ENCODE data around the gene C19orf85. TPM values are rescaled to one million over a fixed set of nuclear protein-coding genes. Genes with fewer than 3 reads are reported as not detected.

The C19orf85 gene
- total RNA-seq, 4 donors from 2014 or later: not detected

DNA sequence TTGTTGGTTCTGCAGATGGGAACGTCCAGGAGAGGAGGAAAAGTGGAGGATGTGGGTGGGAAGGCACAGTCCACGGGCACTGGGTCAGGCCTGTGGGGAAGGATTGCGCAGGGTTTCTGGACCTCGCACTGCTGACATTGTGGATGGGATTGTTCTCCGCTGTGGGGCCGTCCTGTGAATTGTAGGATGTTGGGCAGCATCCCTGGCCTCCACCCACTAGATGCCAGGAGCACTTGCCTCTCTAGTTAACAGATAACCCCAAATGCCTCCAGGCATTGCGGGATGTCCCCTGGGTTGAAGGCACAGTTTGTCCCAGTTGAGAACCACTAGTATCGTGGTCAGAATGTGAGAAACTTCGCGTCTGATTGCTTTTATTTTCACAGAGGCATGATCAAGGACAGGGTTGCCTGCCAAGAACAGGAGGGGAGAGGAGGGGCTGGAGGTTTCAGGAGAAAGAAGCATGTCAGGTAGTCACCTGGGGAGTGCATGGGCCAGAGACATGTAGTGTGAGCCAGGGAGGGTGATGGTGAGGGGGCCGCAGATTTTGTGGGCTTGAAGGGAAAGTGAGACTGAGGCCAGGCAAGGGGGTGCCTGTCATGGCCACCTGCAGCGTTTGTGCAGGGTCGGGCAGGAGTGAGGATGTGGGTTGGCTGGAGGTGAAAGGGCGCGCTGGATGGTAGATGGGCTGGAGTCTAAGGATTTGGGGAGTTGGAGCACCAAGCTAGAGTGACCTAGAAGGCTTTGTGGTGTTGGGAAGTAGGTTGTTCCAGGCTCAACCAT is 15.1 kb upstream of the C19orf85 start:
- no peak for ATAC-seq
- peaks cover 0 to 39% of the 10 kb centered on the region in 2 donors for H3K36me3 ChIP-seq
- H3K4me3 ChIP-seq: no peak overlapping the region
- H3K27ac ChIP-seq: peak overlapping the region in 1 of 4 donors; percentile 10
- H3K9me3 ChIP-seq: no peaks in the 10 kb centered on the region
- no peaks in the 10 kb centered on the region for H3K27me3 ChIP-seq
- 72 to 86% methylated on average over 8 to 9 of the region's 15 CpGs for WGBS, 2 donors (ENCODE audit: low coverage in 1 of 2)
- TF ChIP-seq EP300 (IDR thresholded peaks at IDR 0.05) (no peak), POLR2A (IDR thresholded peaks at IDR 0.05) (no peak), POLR2AphosphoS5 (IDR thresholded peaks at IDR 0.05) (no peak)
- TF ChIP-seq, protein P1, sequence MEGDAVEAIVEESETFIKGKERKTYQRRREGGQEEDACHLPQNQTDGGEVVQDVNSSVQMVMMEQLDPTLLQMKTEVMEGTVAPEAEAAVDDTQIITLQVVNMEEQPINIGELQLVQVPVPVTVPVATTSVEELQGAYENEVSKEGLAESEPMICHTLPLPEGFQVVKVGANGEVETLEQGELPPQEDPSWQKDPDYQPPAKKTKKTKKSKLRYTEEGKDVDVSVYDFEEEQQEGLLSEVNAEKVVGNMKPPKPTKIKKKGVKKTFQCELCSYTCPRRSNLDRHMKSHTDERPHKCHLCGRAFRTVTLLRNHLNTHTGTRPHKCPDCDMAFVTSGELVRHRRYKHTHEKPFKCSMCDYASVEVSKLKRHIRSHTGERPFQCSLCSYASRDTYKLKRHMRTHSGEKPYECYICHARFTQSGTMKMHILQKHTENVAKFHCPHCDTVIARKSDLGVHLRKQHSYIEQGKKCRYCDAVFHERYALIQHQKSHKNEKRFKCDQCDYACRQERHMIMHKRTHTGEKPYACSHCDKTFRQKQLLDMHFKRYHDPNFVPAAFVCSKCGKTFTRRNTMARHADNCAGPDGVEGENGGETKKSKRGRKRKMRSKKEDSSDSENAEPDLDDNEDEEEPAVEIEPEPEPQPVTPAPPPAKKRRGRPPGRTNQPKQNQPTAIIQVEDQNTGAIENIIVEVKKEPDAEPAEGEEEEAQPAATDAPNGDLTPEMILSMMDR (IDR thresholded peaks at IDR 0.05): no peak
- peaks cover 0 to 47% (median 20%) of the 10 kb centered on the region in 3 donors for H3K4me1 ChIP-seq

DNA sequence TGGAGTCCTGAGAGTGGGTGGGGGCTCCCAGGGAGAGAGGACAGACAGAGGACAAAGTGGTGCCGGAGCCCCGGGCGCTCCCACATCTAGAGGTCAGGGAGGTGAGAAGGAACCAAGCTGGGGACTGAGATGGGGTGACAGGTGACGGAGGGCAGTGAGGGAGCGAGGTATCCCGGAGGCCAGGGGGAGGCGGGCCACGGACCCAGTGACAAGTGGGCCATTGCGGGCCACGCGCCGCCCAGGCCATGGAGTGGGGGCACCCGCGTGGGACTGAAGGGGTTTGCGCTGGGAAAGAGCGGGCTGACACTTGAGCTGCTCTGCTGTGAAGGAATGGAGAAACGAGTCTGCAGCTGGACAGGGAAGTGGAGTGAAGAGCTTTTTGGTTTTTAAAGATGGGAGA is 14.5 kb upstream of the C19orf85 start:
- ATAC-seq: no peak
- Histone ChIP-seq H3K36me3 (peaks cover 0 to 37% of the 10 kb centered on the region in 2 donors), H3K4me3 (no peak overlapping the region), H3K9me3 (no peaks in the 10 kb centered on the region), H3K4me1 (peaks cover 0 to 41% (median 14%) of the 10 kb centered on the region in 3 donors), H3K27ac (no peak overlapping the region), H3K27me3 (no peaks in the 10 kb centered on the region)
- TF ChIP-seq POLR2AphosphoS5 (IDR thresholded peaks at IDR 0.05): no peak
- TF ChIP-seq EP300 (IDR thresholded peaks at IDR 0.05): no peak
- TF ChIP-seq POLR2A (IDR thresholded peaks at IDR 0.05): no peak
- TF ChIP-seq, protein P1 (IDR thresholded peaks at IDR 0.05): no peak
- 68 to 84% methylated on average over 2 to 17 of the region's 17 CpGs for WGBS, 2 donors (ENCODE audit: low coverage in 1 of 2)

GRCh38 chr19:55478364-55478763 is 13.8 kb upstream of the C19orf85 start:
- H3K4me3 ChIP-seq: no peak overlapping the region
- no peak for TF ChIP-seq POLR2AphosphoS5 (IDR thresholded peaks at IDR 0.05)
- TF ChIP-seq POLR2A (IDR thresholded peaks at IDR 0.05): no peak
- TF ChIP-seq, protein P1 (IDR thresholded peaks at IDR 0.05): no peak
- no peak for TF ChIP-seq EP300 (IDR thresholded peaks at IDR 0.05)
- H3K9me3 ChIP-seq: no peaks in the 10 kb centered on the region
- H3K27me3 ChIP-seq: no peaks in the 10 kb centered on the region
- no peak for ATAC-seq
- H3K27ac ChIP-seq: no peak overlapping the region
- H3K4me1 ChIP-seq: peaks cover 0 to 38% (median 11%) of the 10 kb centered on the region in 3 donors
- peaks cover 0 to 30% of the 10 kb centered on the region in 2 donors for H3K36me3 ChIP-seq
- WGBS, 2 donors (ENCODE audit: low coverage in 1 of 2): 78 to 83% methylated on average over 9 to 12 of the region's 12 CpGs

DNA sequence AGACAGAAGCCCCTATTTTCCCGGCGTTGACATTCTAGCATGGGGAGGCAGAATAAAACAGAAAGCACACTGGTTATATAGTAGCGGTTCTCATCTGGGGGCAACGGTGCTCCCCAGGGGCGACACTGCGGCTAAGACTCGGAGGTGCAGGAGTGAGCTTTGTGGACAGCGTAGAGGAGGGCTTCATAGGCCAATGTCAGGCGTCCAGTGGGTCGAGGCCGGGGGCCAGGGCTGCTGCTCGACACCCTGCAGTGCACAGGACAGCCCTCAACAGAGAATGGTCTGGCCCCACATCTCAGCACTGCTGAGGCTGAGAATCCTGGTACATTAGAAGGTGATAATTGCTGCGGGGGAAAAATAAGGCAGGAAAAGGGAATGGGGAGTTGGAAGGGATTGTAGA is 13.4 kb upstream of the C19orf85 start:
- H3K9me3 ChIP-seq: no peaks in the 10 kb centered on the region
- 70 to 82% methylated on average over 9 to 10 of the region's 13 CpGs for WGBS, 2 donors (ENCODE audit: low coverage in 1 of 2)

More for the DNA sequence above, 13.4 kb upstream of the C19orf85 start:
- TF ChIP-seq POLR2AphosphoS5 (IDR thresholded peaks at IDR 0.05) (no peak), EP300 (IDR thresholded peaks at IDR 0.05) (no peak), POLR2A (IDR thresholded peaks at IDR 0.05) (no peak)
- TF ChIP-seq, protein P1 (IDR thresholded peaks at IDR 0.05): no peak
- Histone ChIP-seq H3K4me3 (peak overlapping the region in 1 of 2 donors; percentile 72), H3K27ac (no peak overlapping the region), H3K36me3 (peaks cover 0 to 26% of the 10 kb centered on the region in 2 donors), H3K27me3 (no peaks in the 10 kb centered on the region), H3K4me1 (peaks cover 0 to 38% (median 11%) of the 10 kb centered on the region in 3 donors)
- no peak for ATAC-seq

All from gastroesophageal sphincter (tissue), 4 donors.